HG02763 (cell line): ENCODE data around the gene SH3PXD2A.
A peak's percentile ranks its signal among the peaks of the same experiment; 100 is the strongest.

Source experiments
- ATAC-seq: cut with Tn5 transposase; IDR thresholded peaks from one replicate; pipeline ENCODE4 v1.9.1; 2021; ENCODE audit warnings: mild to moderate bottlenecking, moderate library complexity; ENCODE audit not compliant: unreplicated experiment

SH3PXD2A gene

DNA sequence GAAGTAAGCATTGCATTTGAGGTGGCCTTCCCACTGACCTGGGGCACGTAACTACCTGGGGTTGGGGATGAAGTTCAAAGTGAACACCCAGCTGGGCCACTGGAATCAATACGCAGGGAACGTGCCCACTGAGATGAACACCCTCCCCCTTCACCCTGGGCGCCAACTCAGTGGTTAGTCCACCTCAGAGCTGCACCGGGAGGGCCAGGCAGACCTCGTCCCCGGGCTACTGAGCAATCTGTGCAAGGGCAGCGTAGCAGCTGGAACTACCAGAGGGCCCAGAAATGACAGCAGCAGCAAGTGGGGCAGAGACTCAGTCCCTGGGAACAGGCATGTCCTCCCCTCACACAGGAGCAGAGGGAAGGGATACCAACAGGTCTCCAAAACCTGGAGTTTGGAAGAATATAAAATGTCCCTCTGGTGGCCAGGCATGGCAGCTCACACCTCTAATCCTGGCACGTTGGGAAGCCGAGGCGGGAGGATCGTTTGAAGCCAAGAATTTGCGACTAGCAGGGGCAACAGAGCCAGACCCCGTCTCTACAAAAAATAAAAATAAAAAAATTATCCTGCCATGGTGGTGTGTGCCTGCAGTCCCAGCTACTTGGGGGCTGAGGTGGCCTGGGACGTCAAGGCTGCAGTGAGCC lies 143.9 kb downstream of the SH3PXD2A start:
- no peak for ATAC-seq

- ATAC-seq, result no peak
Observed at GRCh38 chr10:103710490-103710889, 144.9 kb downstream of the SH3PXD2A start.

GRCh38 chr10:103709341-103709920 lies 145.9 kb downstream of the SH3PXD2A start:
- no peak for ATAC-seq

GRCh38 chr10:103708627-103709288 lies 146.6 kb downstream of the SH3PXD2A start:
- ATAC-seq, result no peak

GRCh38 chr10:103707956-103708626 lies 147.3 kb downstream of the SH3PXD2A start:
- ATAC-seq, result no peak

GRCh38 chr10:103706762-103707161 lies 148.6 kb downstream of the SH3PXD2A start:
- ATAC-seq, result no peak

GRCh38 chr10:103706047-103706446 lies 149.3 kb downstream of the SH3PXD2A start:
- ATAC-seq, result no peak

DNA sequence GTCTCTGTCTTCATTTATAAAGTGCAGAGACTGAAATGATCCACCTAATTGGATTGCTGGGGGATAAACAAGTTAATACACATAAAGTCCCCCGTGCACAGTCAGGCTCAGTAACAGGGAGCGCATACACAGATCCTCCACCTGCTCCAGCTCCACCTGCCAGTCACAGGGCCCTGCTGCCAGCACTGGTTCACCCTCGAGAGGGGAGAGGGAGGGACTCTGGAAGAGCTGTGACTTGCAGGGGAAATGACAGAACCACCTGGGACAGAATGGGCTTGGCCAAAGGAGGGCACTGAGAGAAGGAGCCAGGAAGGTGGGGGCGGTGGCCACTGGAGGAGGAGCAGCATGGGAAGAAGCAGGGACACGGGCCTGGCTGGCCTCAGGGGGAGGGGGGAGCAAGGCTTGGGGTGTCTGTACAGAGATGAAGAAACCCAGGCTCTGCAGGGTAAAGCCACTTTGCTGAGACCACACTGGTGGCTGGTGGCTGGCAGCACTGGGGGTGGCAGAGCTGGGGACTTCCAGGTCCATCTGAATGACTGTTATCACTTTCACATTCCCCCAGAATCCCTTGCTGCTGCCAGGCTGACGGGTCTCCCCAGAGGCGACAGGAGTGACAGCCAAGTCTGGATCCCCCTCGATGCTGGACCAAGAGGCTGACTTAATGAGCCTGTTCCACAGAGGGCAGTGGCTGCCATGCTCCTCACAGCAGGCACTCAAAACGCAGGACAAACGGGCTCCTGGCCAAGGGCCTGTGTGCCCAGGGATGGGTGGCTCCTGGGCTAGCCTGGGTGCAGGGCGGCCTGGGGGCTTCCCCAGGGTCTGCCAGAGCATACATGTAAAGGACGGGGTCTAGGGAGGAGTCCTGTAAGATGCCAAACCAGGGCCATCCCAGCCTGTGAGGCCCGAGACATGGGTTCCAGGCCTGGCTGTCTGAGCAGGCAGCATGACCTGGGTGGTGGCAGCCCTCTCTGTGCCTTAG lies 151.1 kb downstream of the SH3PXD2A start:
- ATAC-seq, result no peak

DNA sequence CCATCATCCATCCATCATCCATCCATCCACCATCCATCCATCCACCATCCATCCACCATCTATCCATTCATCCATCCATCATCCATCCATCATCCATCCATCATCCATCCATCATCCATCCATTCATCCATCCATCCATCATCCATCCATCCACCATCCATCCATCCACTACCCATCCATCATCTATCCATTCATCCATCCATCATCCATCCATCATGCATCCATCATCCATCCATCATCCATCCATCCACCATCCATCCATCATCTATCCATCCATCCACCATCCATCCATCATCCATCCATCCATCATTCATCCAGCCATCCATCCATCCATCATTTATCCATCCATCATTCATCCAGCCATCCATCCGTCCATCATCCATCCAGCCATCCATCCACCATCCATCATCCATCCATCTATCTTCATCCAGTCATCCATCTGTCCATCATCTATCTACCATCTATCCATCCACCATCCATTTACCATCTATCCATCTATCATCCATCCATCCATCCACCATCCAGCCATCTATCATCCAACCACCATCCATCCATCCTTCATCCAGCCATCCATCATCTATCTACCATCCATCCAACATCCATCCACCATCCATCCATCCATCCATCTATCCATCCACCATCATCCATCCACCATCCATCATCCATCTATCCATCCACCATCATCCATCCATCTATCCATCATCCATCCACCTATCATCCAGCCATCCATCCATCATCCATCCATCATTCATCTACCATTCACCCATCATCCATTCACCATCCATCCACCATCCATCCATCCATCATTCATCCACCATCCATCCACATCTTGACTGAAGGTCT lies 153.8 kb downstream of the SH3PXD2A start:
- ATAC-seq, result no peak

GRCh38 chr10:103700436-103700715 lies 155.0 kb downstream of the SH3PXD2A start:
- no peak for ATAC-seq

DNA sequence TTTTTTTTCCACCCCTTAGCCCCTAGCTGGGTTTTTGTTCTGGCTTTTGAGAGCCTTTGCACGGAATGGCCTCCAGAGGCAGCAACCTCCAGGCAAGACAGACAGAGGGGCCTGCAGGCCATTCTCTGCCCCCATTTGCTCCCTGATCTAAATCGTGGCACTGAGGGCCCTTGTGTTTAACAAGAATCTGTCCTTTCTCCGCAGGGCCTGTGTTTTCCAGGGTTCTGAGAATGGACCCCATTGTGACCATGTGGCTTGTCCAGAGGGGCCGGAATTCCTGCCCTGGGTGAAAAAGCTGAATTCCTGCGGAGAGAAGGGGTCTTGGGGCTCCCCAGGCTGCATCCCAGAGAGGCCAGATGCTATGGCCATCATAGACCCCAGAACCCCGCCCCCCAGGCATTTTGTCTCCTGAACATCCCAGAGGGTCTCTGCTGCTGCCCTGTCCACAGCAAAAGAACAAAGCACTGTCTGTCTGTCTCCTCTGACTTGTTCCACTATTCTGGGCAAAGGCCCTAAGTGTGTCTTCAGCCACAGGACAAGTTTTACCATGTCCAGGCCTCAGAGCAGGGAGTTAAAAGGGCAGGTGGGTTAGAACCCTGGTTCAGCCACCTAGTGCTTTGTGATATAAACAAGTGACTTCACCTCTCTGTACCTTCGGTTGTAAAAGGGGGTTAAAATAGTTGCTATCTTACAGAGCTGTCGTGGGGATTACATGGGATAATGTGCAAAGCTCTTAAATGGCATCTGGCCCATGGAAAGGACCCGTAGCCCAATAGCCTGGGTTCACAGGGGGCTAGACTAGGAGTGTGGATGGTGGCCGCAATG lies 155.6 kb downstream of the SH3PXD2A start:
- no peak for ATAC-seq

DNA sequence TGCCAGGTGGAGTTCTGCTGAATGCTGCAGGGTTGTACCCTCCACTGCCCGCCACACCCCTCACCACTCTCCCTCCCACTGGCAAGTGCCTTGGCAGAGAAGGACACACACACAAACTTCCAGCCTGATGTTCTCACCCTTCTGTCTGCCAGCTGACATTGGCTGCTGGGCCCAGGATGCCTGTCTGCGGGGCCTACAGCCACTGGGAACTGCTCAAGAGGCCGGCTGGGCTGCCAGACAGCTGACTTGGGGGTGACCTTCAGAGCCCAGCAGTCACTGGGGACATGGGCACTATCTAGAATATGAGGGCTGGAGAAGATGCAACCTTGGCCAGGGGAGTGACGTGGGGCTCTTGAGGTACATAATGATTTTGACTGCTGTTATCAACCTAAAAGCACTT lies 157.1 kb downstream of the SH3PXD2A start:
- no peak for ATAC-seq

DNA sequence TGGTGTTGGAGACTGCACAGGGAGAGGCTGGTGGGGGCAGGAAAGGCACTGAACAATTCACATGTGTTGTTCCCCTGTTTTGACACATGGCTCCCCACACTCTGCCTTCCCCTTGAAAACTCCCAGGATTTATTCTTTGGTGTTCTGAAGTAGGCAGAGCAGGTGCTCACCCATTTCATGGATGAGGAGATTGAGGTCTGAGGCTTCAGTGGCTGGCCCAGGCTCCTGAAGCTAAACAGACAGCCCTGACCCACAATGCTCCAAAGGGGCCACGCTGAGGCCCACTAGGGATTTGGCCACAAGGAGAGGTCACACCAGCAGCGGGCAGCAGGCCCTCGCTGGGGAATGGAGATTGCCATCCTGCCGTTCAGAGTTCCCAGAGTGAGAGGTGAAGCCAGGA lies 157.6 kb downstream of the SH3PXD2A start:
- no peak for ATAC-seq

- peak; percentile 29 for ATAC-seq
Observed at GRCh38 chr10:103696411-103697145, 158.8 kb downstream of the SH3PXD2A start.

- ATAC-seq, result no peak
Observed at GRCh38 chr10:103696094-103696410, 159.3 kb downstream of the SH3PXD2A start.

GRCh38 chr10:103695584-103696005 lies 159.8 kb downstream of the SH3PXD2A start:
- ATAC-seq, result no peak

- no peak for ATAC-seq
Observed at GRCh38 chr10:103693812-103694205, 161.6 kb downstream of the SH3PXD2A start.

DNA sequence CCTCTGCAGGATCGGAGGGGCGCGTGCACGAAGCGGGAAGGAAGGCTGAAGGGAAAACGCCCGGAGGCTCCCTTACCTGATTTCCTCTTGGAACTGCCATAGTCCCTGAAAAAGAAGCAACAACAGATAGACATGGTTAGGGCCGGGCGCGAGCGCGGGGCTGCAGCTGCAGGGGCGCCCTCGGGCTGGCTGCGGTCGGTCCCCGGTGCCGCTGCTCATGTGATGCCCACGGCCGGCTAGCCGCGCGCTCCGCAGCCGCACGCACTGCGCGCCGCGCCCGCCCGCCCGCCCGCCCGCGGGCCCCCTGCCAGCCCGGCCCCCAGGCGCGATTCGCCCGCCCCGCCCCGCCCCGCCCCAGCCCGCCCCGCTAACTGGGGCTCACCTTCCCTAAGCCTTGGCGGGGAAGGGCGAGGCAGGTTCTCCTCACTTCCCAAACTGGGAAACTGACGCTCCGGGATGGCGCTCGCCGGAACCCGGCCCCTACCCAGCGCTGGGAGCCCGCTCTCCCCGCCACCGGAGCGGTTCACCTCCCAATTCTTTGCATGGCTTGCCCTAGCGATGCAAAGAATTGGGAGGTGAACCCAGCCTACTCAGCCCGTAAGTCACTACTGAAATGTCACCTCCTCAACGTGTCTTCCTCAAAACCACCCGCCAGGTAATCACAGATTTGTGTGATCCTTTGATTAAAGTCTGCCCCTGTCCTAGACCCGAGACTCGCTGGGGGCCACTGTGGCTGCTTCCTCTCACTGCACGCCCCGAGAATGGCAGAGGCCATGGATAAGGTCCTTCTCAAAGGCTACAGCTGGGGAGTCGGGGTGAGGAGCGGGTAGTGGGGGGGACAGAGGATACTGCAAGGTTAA lies 162.2 kb downstream of the SH3PXD2A start:
- ATAC-seq, result no peak
